DND-41 (cell line): Measurements from ENCODE around the gene COX20.

Experiments used
- ATAC-seq: fragments of 200-7000 bp; cut with Tn5 transposase; 3 replicates; pipeline ENCODE4 v1.9.1; 2021; ENCODE audit warnings: low read depth; ENCODE audit not compliant: insufficient read depth
- DNase-seq: peaks from one replicate; pipeline ENCODE4 v3.0.0-alpha.2; 2020
- H2AFZ ChIP-seq: 2 replicates; pipeline ENCODE4 v1.6.0; 2012; ENCODE audit warnings: low read depth, low read length
- H3K27ac ChIP-seq: 2 replicates; pipeline ENCODE4 v1.5.1; 2012; ENCODE audit warnings: low read length, inconsistent platforms
- H3K27me3 ChIP-seq: fragments of 200-600 bp; sonication (generic); 2 replicates; pipeline ENCODE4 v1.6.0; 2012; ENCODE audit warnings: low read length, mild to moderate bottlenecking, inconsistent platforms; ENCODE audit not compliant: insufficient read depth, poor library complexity
- H3K36me3 ChIP-seq: 2 replicates; pipeline ENCODE4 v1.5.1; 2012; ENCODE audit warnings: low read length, inconsistent platforms; ENCODE audit not compliant: insufficient read depth
- H3K4me1 ChIP-seq: 2 replicates; pipeline ENCODE4 v1.5.1; 2012; ENCODE audit warnings: mild to moderate bottlenecking, low read length; ENCODE audit not compliant: insufficient read depth
- H3K4me2 ChIP-seq: 2 replicates; pipeline ENCODE4 v1.6.0; 2012; ENCODE audit warnings: mild to moderate bottlenecking, moderate library complexity, low read length, inconsistent platforms; ENCODE audit not compliant: insufficient read depth
- H3K4me3 ChIP-seq, 2 experiments: fragments of 200-600 bp in 1 of 2; shearing (Covaris generic) in 1 of 2; 2 replicates each; pipeline ENCODE4 v1.5.1; 2012 to 2016; ENCODE audit warnings: inconsistent platforms in 2 of 2, low read length in 2 of 2, mild to moderate bottlenecking in 2 of 2, low read depth in 1 of 2, moderate library complexity in 1 of 2
- H3K79me2 ChIP-seq: 2 replicates; pipeline ENCODE4 v1.6.0; 2012; ENCODE audit warnings: low read length, inconsistent platforms; ENCODE audit not compliant: insufficient read depth
- H3K9ac ChIP-seq: 2 replicates; pipeline ENCODE4 v1.6.0; 2012; ENCODE audit warnings: low read depth, mild to moderate bottlenecking, inconsistent platforms, low read length, moderate library complexity
- H3K9me3 ChIP-seq: 2 replicates; pipeline ENCODE4 v1.5.1; 2012; ENCODE audit warnings: low read length, moderate library complexity, mild to moderate bottlenecking, inconsistent platforms; ENCODE audit not compliant: insufficient read depth, severe bottlenecking
- H4K20me1 ChIP-seq: 2 replicates; pipeline ENCODE4 v1.6.0; 2012; ENCODE audit warnings: low read length; ENCODE audit not compliant: insufficient read depth
- EZH2 ChIP-seq: IDR thresholded peaks from 3 replicates; pipeline ENCODE4 v1.6.1; 2012; ENCODE audit warnings: borderline replicate concordance, low read depth, mild to moderate bottlenecking, moderate library complexity, low read length, inconsistent platforms; ENCODE audit not compliant: severe bottlenecking
- TF ChIP-seq, protein P1 (sequence below): IDR thresholded peaks from 2 replicates; pipeline ENCODE4 v1.5.1; 2012; ENCODE audit warnings: borderline replicate concordance, low read length, moderate library complexity, mild to moderate bottlenecking; ENCODE audit not compliant: poor library complexity, severe bottlenecking; ENCODE audit errors: extremely low read depth

The COX20 gene

DNA sequence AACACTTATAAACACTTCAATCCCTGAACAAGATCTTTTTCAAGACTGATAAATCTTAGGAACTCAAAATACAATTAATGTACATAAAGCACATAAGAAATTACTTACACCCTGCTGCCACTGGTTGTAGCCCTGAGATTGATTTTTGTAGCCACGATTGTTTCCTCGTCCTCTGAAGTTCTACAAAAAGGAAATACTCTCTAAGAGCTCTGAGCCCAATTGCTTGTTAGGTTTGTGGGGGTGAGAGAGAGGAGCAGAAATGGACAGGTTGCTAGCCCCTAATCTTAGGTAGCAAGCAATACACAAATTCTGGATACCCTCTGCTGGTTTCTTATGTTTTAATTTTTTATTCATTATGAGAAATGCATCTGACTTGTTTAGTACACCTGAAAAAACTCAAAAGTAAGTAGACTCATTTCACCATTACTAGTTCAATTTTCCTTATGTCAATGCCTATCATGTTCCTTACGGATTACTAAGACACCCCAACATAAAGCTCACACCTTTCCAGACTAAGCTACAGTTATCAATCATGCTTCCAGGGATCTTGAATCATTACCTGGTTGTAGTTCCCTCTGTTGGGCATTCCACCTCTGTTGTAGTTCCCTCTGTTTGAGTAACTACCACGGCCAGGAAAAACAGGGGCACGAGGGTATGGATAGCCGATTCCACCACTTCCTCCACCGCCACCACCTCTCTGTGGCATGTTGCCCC is 19.6 kb downstream of the COX20 start:
- H2AFZ ChIP-seq = no peak overlapping the region
- peaks cover 79% of the 10 kb centered on the region for H4K20me1 ChIP-seq
- no peak overlapping the region for H3K27ac ChIP-seq
- peaks cover 100% of the 10 kb centered on the region for H3K79me2 ChIP-seq
- no peak for TF ChIP-seq EZH2
- TF ChIP-seq, protein P1, sequence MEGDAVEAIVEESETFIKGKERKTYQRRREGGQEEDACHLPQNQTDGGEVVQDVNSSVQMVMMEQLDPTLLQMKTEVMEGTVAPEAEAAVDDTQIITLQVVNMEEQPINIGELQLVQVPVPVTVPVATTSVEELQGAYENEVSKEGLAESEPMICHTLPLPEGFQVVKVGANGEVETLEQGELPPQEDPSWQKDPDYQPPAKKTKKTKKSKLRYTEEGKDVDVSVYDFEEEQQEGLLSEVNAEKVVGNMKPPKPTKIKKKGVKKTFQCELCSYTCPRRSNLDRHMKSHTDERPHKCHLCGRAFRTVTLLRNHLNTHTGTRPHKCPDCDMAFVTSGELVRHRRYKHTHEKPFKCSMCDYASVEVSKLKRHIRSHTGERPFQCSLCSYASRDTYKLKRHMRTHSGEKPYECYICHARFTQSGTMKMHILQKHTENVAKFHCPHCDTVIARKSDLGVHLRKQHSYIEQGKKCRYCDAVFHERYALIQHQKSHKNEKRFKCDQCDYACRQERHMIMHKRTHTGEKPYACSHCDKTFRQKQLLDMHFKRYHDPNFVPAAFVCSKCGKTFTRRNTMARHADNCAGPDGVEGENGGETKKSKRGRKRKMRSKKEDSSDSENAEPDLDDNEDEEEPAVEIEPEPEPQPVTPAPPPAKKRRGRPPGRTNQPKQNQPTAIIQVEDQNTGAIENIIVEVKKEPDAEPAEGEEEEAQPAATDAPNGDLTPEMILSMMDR = no peak
- peaks cover 45% of the 10 kb centered on the region for H3K4me1 ChIP-seq
- no peak overlapping the region for H3K4me3 ChIP-seq
- H3K9ac ChIP-seq = no peak overlapping the region
- H3K4me2 ChIP-seq = peak overlapping the region; percentile 31; the same call in 1 of the 2 replicates
- H3K9me3 ChIP-seq = no peaks in the 10 kb centered on the region
- no peaks in the 10 kb centered on the region for H3K27me3 ChIP-seq
- DNase-seq = no peak
- peak; percentile 12; the same call in 1 of the 3 replicates for ATAC-seq
- H3K36me3 ChIP-seq = peaks cover 100% of the 10 kb centered on the region

DNA sequence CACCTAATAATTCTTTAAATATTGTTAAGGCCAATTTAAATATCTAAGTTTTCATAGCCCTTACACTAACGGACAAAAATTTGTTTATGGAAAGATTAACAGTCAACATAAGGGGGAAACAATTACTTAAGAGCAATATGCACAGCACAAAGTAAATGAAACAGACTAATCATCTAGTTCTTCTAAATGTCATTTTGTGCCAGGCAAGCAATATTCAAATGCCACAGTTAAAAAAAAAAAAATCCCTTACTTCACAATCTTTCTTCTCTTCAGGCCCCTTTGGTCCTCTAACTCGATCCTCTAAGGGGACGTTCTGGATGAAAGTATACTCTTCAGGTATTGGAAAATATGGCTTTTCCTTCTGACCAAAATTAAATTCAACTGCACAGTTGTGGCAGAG is 22.3 kb downstream of the COX20 start:
- no peak overlapping the region for H3K27ac ChIP-seq
- H3K9me3 ChIP-seq = no peaks in the 10 kb centered on the region
- H2AFZ ChIP-seq = no peak overlapping the region
- H3K79me2 ChIP-seq = peaks cover 100% of the 10 kb centered on the region
- TF ChIP-seq EZH2 = no peak
- TF ChIP-seq, protein P1 = no peak
- H3K4me2 ChIP-seq = peak overlapping the region; percentile 46; the same call in 1 of the 2 replicates
- H3K36me3 ChIP-seq = peaks cover 100% of the 10 kb centered on the region
- no peak overlapping the region for H3K4me3 ChIP-seq
- no peak for ATAC-seq
- H3K4me1 ChIP-seq = peaks cover 65% of the 10 kb centered on the region
- no peaks in the 10 kb centered on the region for H3K27me3 ChIP-seq
- H4K20me1 ChIP-seq = peaks cover 91% of the 10 kb centered on the region
- no peak for DNase-seq
- H3K9ac ChIP-seq = no peak overlapping the region

GRCh38 chr1:244858357-244858756 is 22.9 kb downstream of the COX20 start:
- H3K4me1 ChIP-seq = peaks cover 65% of the 10 kb centered on the region
- no peak overlapping the region for H3K27ac ChIP-seq
- H4K20me1 ChIP-seq = peaks cover 86% of the 10 kb centered on the region
- peaks cover 97% of the 10 kb centered on the region for H3K79me2 ChIP-seq
- no peaks in the 10 kb centered on the region for H3K9me3 ChIP-seq
- H3K36me3 ChIP-seq = peaks cover 95% of the 10 kb centered on the region
- no peak overlapping the region for H3K9ac ChIP-seq
- peak overlapping the region in 1 of 2 experiments; percentile 2; a peak in 1 of 4 replicates for H3K4me3 ChIP-seq
- H3K27me3 ChIP-seq = no peaks in the 10 kb centered on the region
- ATAC-seq (no peak), DNase-seq (no peak)
- H3K4me2 ChIP-seq = peak overlapping the region; percentile 75; the same call in 1 of the 2 replicates
- no peak for TF ChIP-seq EZH2
- TF ChIP-seq, protein P1 = no peak
- H2AFZ ChIP-seq = no peak overlapping the region
